GM12892 (cell line): ENCODE results near the gene LAMB3.

ENCODE experiments used
- POLR2A ChIP-seq: IDR thresholded peaks from 2 replicates; pipeline ENCODE4 v1.6.1; 2011; ENCODE audit warnings: low read depth, low read length, control low read depth
- POLR2AphosphoS5 ChIP-seq: IDR thresholded peaks from 2 replicates; pipeline ENCODE4 v1.6.1; 2011; ENCODE audit warnings: low read depth, low read length, control low read depth

- no peak for TF ChIP-seq POLR2A
- TF ChIP-seq POLR2AphosphoS5 = no peak
Measured at GRCh38 chr1:209618291-209618690, 33.9 kb downstream of the LAMB3 start.
